ENCODE results near the gene OGDHL.

DNA sequence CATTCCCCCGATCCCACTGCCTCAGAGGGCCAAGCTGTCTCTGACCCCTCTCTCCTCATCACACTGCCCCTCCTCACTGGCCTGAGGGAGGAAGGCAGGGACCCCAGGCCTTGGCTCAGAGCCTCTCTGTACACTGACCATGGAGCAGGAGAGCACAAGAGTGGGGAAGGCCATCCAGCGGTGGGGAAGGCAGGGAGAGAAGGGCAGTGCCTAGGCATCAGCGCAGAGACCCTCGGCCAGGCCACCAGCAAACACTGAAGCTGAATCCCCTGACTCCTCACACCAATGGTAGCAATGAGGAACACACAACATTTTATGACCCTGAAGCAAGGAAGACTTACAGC is 14.8 kb downstream of the OGDHL start:
- TF ChIP-seq, protein P1, sequence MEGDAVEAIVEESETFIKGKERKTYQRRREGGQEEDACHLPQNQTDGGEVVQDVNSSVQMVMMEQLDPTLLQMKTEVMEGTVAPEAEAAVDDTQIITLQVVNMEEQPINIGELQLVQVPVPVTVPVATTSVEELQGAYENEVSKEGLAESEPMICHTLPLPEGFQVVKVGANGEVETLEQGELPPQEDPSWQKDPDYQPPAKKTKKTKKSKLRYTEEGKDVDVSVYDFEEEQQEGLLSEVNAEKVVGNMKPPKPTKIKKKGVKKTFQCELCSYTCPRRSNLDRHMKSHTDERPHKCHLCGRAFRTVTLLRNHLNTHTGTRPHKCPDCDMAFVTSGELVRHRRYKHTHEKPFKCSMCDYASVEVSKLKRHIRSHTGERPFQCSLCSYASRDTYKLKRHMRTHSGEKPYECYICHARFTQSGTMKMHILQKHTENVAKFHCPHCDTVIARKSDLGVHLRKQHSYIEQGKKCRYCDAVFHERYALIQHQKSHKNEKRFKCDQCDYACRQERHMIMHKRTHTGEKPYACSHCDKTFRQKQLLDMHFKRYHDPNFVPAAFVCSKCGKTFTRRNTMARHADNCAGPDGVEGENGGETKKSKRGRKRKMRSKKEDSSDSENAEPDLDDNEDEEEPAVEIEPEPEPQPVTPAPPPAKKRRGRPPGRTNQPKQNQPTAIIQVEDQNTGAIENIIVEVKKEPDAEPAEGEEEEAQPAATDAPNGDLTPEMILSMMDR (IDR thresholded peaks at IDR 0.05; ENCODE audit: insufficient read depth, low read depth, low read length) = no peak
- no peak for TF ChIP-seq EZH2 (IDR thresholded peaks at IDR 0.05; ENCODE audit: insufficient read depth, low read length)

Measured in astrocyte (in vitro differentiated cells and primary cell).